Liver (tissue), 9 donors: ENCODE data around the gene SURF1. TPM values are rescaled to one million over a fixed set of nuclear protein-coding genes. Genes with fewer than 3 reads are reported as not detected.
A peak's percentile ranks its signal among the peaks of the same experiment; 100 is the strongest.

Source experiments
- DNase-seq: peaks from one replicate; pipeline ENCODE4 v3.0.0-alpha.2; 2017; ENCODE audit warnings: low spot score
- H3K27ac ChIP-seq, 2 donors: one replicate each; pipeline ENCODE4 v1.7.0; 2013; ENCODE audit warnings: inconsistent platforms in 2 of 2, low read length in 2 of 2, control low read depth in 1 of 2, low read depth in 1 of 2, mild to moderate bottlenecking in 1 of 2
- H3K27me3 ChIP-seq, 4 donors: one replicate each; pipeline versions ENCODE4 v1.6.1 to v1.7.0; 2013; ENCODE audit warnings: low read length in 3 of 4, inconsistent platforms in 1 of 4, mild to moderate bottlenecking in 1 of 4, moderate library complexity in 1 of 4; ENCODE audit not compliant: control insufficient read depth in 4 of 4, insufficient read depth in 4 of 4
- H3K36me3 ChIP-seq, 4 donors: one replicate each; pipeline versions ENCODE4 v1.6.1 to v1.7.0; 2013; ENCODE audit warnings: low read length in 3 of 4, mild to moderate bottlenecking in 3 of 4, low read depth in 1 of 4, moderate library complexity in 1 of 4; ENCODE audit not compliant: control insufficient read depth in 4 of 4, insufficient read depth in 3 of 4
- H3K4me1 ChIP-seq, 4 donors: one replicate each; pipeline versions ENCODE4 v1.6.1 to v1.7.0; 2013; ENCODE audit warnings: low read length in 3 of 4, mild to moderate bottlenecking in 3 of 4, moderate library complexity in 1 of 4; ENCODE audit not compliant: control insufficient read depth in 4 of 4, insufficient read depth in 4 of 4
- H3K4me3 ChIP-seq, 3 donors: one replicate each; pipeline versions ENCODE4 v1.6.1 to v1.7.0; 2013; ENCODE audit warnings: low read length in 3 of 3, control low read depth in 1 of 3, low read depth in 1 of 3, mild to moderate bottlenecking in 1 of 3
- H3K9ac ChIP-seq, 2 donors: one replicate each; pipeline ENCODE4 v1.7.0; 2013; ENCODE audit warnings: low read length in 2 of 2, mild to moderate bottlenecking in 2 of 2, moderate library complexity in 2 of 2, control low read depth in 1 of 2, low read depth in 1 of 2
- H3K9me3 ChIP-seq, 4 donors: one replicate each; pipeline versions ENCODE4 v1.6.1 to v1.7.0; 2013; ENCODE audit warnings: low read length in 3 of 4; ENCODE audit not compliant: control insufficient read depth in 4 of 4
- ATF3 ChIP-seq: IDR thresholded peaks from 2 replicates; pipeline ENCODE4 v1.6.1; 2016; ENCODE audit warnings: antibody characterized with exemption
- CTCF ChIP-seq: fragments of 150-350 bp; IDR thresholded peaks from 2 replicates; pipeline ENCODE4 v1.5.1; 2017; ENCODE audit warnings: improper control_type of control experiment, low read depth, low read length; ENCODE audit not compliant: missing input control
- EGR1 ChIP-seq, 2 donors: IDR thresholded peaks; 2 replicates each; pipeline ENCODE4 v1.6.1; 2016 to 2018; ENCODE audit warnings: antibody characterized with exemption in 2 of 2, low read depth in 2 of 2
- FOXA1 ChIP-seq: IDR thresholded peaks from 2 replicates; pipeline ENCODE4 v1.6.1; 2016; ENCODE audit warnings: antibody characterized with exemption
- FOXA2 ChIP-seq: IDR thresholded peaks from 2 replicates; pipeline ENCODE4 v1.6.1; 2016; ENCODE audit warnings: antibody characterized with exemption
- GABPA ChIP-seq, 2 donors: IDR thresholded peaks in 1 of 2; conservative IDR thresholded peaks in 1 of 2; 2 replicates each; pipeline ENCODE4 v1.6.1; 2016; ENCODE audit warnings: antibody characterized with exemption in 2 of 2, mild to moderate bottlenecking in 1 of 2, moderate library complexity in 1 of 2
- HNF4A ChIP-seq, 2 donors: conservative IDR thresholded peaks; 2 replicates each; pipeline ENCODE4 v1.6.1; 2016; ENCODE audit warnings: antibody characterized with exemption in 2 of 2, mild to moderate bottlenecking in 2 of 2
- HNF4G ChIP-seq: IDR thresholded peaks from 2 replicates; pipeline ENCODE4 v1.6.1; 2016; ENCODE audit warnings: antibody characterized with exemption
- JUND ChIP-seq, 2 donors: IDR thresholded peaks; 2 replicates each; pipeline ENCODE4 v1.6.1; 2016; ENCODE audit warnings: antibody characterized with exemption in 2 of 2
- MAX ChIP-seq: IDR thresholded peaks from 2 replicates; pipeline ENCODE4 v1.6.1; 2016; ENCODE audit warnings: antibody characterized with exemption
- NR2F2 ChIP-seq: IDR thresholded peaks from 2 replicates; pipeline ENCODE4 v1.6.1; 2016; ENCODE audit warnings: antibody characterized with exemption
- RAD21 ChIP-seq, 2 donors: IDR thresholded peaks; 2 replicates each; pipeline ENCODE4 v1.6.1; 2016; ENCODE audit warnings: antibody characterized with exemption in 2 of 2, mild to moderate bottlenecking in 2 of 2
- REST ChIP-seq: IDR thresholded peaks from 2 replicates; pipeline ENCODE4 v1.6.1; 2016; ENCODE audit warnings: antibody characterized with exemption, mild to moderate bottlenecking
- RXRA ChIP-seq, 2 donors: IDR thresholded peaks; 2 replicates each; pipeline ENCODE4 v1.6.1; 2017 to 2018; ENCODE audit warnings: antibody characterized with exemption in 2 of 2, mild to moderate bottlenecking in 1 of 2
- SP1 ChIP-seq: IDR thresholded peaks from 2 replicates; pipeline ENCODE4 v1.6.1; 2018; ENCODE audit warnings: antibody characterized with exemption, mild to moderate bottlenecking
- TAF1 ChIP-seq: conservative IDR thresholded peaks from 2 replicates; pipeline ENCODE4 v1.6.1; 2016; ENCODE audit warnings: antibody characterized with exemption, mild to moderate bottlenecking
- YY1 ChIP-seq: IDR thresholded peaks from 2 replicates; pipeline ENCODE4 v1.6.1; 2016; ENCODE audit warnings: antibody characterized with exemption, mild to moderate bottlenecking
- ZBTB33 ChIP-seq: IDR thresholded peaks from 2 replicates; pipeline ENCODE4 v1.6.1; 2016; ENCODE audit warnings: antibody characterized with exemption
- whole genome bisulfite sequencing: extraction: QIAGEN DNeasy Blood & Tissue Kit; methylation state at CpG from one replicate; pipeline ENCODE4 v1.1.7; 2013; 5-methylcytosine and 5-hydroxymethylcytosine counted together
- polyA plus RNA-seq, 2 donors: library from polyadenylated mRNA; stranded (reverse) in 1 of 2; unstranded in 1 of 2; fragments of 200-250 nt in 1 of 2; fragments of >200 nt in 1 of 2; fragmentation: Nextera tagmentation in 1 of 2; extraction: Ambion mirVana in 1 of 2; gene quantifications; one replicate each; pipeline versions ENCODE4 v1.2.1 to v1.2.3, GENCODE V29; 2013 to 2015
- total RNA-seq, 2 donors: library from RNA; depleted of rRNA; stranded (reverse); fragments of >200 nt; gene quantifications; one replicate each; pipeline ENCODE4 v1.2.3, GENCODE V29; 2014
- donor health status: healthy.
- donor health status: healthy.
- donor health status: healthy.
- donor health status: healthy.
- donor health status: healthy.

SURF1 gene
- total and polyA plus RNA-seq, 4 donors = 20.7 to 106 (median 50.5) TPM

- peak; percentile 29 for TF ChIP-seq ATF3
- peak; percentile 97 for TF ChIP-seq YY1
- no peak for TF ChIP-seq JUND (IDR thresholded peaks at IDR 0.05)
- peak; percentile 3 for TF ChIP-seq SP1
- TF ChIP-seq CTCF = no peak
- TF ChIP-seq NR2F2 = no peak
- no peak for TF ChIP-seq FOXA2
- no peak for TF ChIP-seq FOXA1
- TF ChIP-seq GABPA (IDR thresholded peaks at IDR 0.05 in 1 of 2, conservative IDR thresholded peaks at IDR 0.05 in 1 of 2) = peak in 1 of 2 donors; percentile 88
- no peak for TF ChIP-seq HNF4G
- peak; percentile 99 for TF ChIP-seq TAF1
- no peak for TF ChIP-seq RXRA (IDR thresholded peaks at IDR 0.05)
- TF ChIP-seq HNF4A (conservative IDR thresholded peaks at IDR 0.05) = no peak
- TF ChIP-seq RAD21 (IDR thresholded peaks at IDR 0.05) = peak in 1 of 2 donors; percentile 27
- peak; percentile 99 for TF ChIP-seq ZBTB33
- no peak for TF ChIP-seq EGR1 (IDR thresholded peaks at IDR 0.05; ENCODE audit: low read depth in 2 of 2)
- peak; percentile 86 for TF ChIP-seq REST
- TF ChIP-seq MAX = peak; percentile 94
- Histone ChIP-seq H3K27me3 (no peaks in the 10 kb centered on the region), H3K4me3 (peak within 1 kb of the TSS; percentile 72 to 91 (median 85)), H3K9ac (peak within 1 kb of the TSS; percentile 79 to 95), H3K4me1 (peaks cover 4 to 25% (median 13%) of the 10 kb centered on the region in 4 donors), H3K9me3 (no peaks in the 10 kb centered on the region), H3K27ac (peak within 1 kb of the TSS; percentile 81 to 85), H3K36me3 (peaks cover 6 to 56% (median 30%) of the 10 kb centered on the region in 4 donors)
- under 1% methylated on average over 64 of the region's 64 CpGs for WGBS
- DNase-seq = peak; percentile 92
These were observed 8.1 kb downstream of the SURF1 start, which contains the start of the genes MED22 and RPL7A for GRCh38 chr9:133347985-133348717. Gene MED22, minus strand, starts transcription at chr9:133348131. Its CDS starts 1,469 bp downstream, at chr9:133346662. Gene RPL7A, plus strand, starts transcription at chr9:133348218. Its CDS starts 26 bp downstream, at chr9:133348244.
